HG02884 (cell line): ENCODE results near the gene ATCAY.
"Not testable (repeated sequence)": the region's sequence is repeated elsewhere in the genome, so short reads cannot be mapped to it uniquely, and the experiment has no call there.

Experiments used
- ATAC-seq: cut with Tn5 transposase; IDR thresholded peaks from one replicate; pipeline ENCODE4 v1.9.1; 2021; ENCODE audit warnings: mild to moderate bottlenecking, moderate library complexity; ENCODE audit not compliant: unreplicated experiment

ATCAY gene

DNA sequence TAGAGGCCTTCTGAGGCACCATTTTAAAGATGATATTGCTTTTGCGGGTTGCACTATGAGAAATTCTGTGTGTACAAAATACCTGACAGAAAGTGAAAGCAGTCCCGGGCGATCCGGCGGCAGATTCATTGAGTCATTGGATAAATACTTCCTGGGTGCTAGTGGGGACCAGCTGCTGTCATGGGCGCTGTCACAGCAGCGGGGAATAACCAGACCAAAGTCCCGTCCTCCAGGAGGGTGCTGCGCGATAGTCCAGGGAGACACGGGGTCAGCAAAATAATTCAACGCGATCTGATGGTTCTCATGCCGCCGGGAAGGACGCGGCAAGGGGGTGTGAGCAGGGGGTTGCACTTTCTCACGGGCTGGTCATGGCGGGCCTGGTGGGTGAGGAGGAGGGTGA lies 25.2 kb upstream of the ATCAY start:
- no peak for ATAC-seq

DNA sequence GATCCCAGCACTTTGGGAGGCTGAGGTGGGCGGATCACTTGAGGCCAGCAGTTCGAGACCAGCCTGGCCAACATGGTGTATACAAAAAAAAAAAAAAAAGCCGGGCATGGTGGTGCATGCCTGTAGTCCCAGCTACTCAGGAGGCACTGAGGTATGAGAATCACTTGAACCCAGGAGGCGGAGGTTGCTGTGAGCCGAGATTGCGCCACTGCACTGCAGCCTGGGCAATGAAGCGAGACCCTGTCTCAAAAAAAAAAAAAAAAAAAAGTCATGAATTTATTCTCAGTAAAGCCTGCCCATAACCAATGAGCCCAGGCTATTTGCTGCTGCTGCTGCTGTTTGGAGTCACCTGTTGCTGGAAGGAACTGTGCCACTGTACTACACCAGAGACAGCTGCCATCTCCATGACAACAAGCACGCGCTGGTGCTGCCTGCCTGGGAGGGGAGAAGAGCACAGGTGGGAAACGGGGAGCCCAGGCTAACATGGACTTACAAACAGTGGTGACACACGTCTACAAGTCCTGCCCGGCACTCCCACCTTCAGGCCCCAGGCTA lies 23.0 kb upstream of the ATCAY start:
- no peak for ATAC-seq

DNA sequence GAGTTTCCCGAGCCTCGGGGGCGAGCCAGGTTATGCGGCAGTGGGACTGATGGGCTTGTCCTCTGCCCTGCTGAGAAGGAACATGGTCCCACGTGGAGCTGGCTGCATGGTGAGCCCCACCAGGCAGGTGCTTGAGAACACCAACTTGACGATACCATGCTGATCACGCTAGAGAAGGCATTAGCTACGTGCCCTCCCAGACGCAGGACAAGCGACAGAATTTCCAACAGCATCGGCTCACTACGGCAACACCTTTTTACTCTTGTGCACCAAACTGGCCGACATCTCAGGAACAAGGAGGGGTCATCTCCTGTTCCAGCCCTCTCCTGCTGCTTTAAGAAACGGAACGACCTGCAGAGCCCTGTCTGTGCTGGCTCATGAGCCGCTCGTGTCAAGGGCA lies 20.0 kb upstream of the ATCAY start:
- no peak for ATAC-seq

DNA sequence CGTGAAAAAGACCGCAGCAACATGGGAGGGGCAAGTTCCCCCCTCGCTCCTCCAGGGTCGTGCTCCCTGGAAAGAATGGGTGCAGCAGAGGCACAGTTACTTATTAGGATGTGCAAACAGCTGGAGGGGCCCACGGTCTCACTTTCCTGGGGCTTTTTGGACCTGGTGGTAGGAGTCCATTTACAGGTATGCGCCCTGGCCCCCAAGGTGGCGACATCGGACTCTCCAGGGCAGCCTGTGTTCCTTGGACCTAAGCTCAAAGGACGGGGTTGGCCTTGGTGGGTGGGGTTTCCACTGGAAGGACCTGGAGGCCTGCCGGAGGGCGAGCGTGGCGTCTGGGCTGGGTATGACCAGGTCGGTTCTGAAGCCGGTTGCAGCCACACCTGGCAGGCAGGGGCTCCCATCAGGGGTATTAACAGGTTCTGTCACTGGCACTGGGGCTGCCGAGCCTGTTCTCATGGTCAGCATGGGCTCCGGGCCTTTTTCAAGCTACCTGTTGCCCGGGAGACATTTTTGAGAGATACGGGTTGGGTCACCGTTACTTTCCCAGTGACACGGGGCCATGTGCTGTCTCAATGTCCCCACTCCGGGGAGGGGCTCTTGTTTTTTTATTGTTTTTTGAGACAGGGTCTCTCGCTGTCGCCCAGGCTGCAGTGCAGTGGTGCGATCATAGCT lies 17.5 kb upstream of the ATCAY start:
- ATAC-seq = no peak

DNA sequence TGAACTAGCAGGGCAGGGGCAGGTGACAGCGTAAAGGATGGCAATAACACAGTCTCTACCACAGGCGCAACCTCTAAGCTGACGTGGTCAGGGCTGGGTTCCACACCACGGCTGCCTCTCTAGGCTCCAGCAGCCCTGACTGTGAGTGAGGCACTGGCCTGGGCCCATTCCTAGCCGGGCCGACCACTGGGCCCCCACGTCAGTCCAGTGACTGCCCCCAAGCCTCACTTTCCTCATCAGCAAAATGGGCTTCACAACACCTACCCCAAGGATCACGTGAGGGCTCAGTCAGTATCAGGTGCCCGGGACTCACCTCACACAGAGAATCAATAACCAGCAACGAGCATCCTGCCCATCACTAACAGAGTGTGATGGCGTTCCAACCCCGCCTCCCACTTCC lies 16.8 kb upstream of the ATCAY start:
- ATAC-seq = no peak

DNA sequence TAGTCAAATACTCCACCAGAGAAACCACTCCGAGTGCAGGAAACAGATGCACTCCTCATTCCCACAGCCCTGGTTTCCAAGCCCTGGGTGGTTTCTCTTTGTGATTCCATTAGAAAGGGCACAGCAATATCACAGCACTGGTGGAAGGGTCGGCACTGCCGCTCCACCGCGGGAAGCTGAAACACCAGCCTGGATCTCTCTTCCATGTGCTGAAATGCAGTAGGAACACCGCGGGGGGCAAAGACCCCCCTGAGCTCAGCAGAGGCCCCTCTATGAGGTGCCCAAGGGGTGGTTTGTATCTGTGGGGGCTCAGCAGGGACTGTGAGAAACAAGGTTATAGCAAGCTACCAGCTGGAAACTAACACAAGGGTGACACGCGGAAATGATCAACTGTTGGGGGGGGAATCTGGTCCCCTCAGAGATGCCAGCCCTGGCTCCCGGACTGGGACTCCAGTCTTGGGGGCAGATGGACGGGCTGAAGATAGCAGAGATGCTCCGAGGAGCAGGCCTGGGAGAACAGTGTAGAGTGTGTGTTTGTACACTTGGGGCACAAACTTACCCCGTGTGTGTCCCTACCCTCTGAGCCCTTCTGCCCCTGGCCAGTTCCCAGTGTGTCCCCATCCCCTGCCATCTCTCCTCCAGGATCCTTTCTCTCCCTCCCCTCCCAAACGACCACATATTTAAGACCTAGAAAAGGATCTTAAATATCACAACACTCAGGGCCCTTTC lies 13.4 kb upstream of the ATCAY start:
- ATAC-seq = no peak

DNA sequence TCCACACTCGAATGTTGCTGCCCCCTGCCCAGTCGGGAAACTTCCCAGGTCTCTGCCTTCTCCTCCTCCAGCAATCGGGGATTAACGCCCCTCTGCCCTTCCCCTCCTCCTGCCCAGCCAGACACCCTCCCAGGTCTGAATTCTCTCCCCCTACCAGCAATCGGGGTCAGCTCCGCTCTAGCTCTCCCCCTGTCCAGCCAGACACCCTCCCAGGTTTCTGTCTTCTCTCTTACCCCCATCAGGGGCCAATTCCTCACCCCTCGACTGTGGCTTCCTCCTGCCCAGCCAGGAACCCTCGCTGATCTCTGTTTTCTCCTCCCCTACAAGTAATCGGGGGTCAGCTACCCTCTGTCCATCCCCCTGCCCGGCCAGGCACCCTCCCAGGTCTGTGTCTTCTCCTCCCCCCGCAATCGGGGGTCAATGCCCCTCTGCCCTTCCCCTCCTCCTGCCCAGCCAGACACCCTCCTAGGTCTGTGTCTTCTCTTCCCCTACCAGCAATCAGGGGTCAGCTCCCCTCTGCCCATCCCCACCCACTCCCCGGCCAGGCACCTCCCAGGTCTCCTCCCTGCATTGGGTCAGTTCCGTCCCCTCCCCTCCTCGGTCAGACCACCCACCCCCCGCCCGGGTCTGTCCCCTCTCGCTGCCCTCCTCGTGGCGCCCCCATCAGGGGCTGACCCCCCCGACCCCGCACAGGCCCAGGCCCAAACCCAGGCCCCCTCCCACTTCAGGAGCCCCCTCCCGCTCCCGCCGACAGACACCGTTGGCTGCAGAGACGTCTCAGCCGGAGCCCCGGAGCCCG lies 12.3 kb upstream of the ATCAY start:
- no peak for ATAC-seq

DNA sequence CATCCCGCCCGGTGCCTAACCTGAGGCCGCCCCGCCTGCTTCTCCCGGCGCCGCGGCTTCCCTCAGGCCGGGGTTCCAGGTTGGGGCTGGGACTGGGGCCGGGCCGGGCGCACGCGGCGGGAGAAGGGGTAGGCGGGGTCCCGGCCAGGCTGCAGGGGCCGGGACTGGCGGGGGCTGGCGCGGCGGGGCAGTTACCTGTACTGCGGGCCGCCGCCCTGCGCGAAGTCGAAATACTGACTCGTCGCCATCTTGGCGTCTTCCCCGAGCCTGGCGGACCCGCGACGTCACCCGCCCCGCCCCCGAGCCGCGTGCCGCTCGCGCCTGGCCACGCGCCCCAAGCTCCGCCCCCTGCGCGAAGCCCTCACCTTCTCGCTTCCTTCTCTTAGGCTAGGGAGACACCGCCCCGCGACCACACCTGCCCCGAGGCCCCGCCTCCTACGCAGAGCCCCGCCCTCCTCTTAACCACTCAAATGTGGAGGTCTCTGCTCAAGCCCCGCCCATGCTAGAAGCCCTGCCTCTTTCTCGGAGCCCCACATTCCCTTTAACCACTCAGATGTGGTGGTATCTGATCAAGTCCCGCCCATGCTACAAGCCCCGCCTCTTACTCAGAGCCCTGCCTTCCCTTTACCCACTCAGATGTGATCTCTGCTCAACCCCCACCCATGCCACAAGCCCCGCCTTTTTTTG lies 11.6 kb upstream of the ATCAY start, which contains the start of gene ZFR2:
Gene ZFR2, minus strand, starts transcription at position 269 of the 687 bp plus-strand sequence. Its CDS starts 21 bp downstream, at position 248.
- ATAC-seq = no peak

DNA sequence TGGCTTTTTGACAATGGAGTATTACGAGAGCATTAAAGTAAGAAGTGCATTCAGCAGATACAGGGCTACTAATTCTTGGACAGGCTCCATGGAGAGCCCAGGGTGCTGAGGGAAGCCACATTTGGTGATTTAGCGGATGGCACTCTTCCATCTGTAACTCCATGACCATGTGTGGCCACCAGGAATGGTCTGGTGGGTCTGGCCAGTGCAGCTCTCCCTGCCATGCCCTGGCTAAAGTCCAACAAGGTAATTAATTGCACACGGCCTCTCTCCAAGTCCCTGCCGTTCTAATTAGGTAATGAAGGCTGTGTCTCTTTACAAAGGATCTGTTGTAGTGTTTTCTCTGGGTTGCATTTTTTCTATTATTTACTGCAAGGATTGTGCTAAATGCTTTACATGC lies 7.3 kb upstream of the ATCAY start:
- no peak for ATAC-seq

DNA sequence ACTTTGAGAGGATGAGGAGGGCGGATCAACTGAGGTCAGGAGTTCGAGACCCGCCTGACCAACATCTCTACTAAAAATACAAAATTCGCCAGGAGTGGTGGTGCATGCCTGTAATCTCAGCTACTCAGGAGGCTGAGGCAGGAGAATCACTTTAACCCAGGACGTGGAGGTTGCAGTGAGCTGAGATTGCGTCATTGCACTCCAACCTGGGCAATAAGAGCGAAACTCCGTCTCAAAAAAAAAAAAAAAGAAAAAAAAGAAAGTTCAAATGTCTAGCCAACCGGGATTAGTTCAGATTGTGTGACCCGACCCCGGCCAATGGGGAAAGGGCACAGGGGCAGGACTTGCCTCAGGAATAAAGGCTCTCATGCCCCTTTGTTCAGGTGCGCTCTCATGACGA lies 5.8 kb upstream of the ATCAY start:
- not testable (repeated sequence) for ATAC-seq

DNA sequence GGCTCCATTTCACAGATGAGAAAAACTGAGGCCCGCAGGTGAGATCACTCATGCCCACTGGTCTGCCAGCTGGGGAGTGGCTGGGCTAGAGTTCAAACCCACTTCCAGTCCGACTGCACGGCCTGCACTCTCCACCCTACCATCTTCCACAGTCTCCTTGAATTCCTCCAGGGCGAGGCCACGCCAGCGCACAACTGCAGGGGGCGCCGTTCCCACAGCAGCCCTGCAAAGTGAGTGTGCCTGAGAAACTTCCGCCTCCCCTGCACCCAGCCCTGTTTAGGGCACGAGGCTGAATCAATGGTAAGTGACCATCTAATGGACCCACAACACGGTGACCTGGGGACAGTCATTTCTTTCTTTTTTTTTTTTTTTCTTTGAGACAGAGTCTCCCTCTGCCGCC lies 829 bp upstream of the ATCAY start:
- ATAC-seq = no peak

DNA sequence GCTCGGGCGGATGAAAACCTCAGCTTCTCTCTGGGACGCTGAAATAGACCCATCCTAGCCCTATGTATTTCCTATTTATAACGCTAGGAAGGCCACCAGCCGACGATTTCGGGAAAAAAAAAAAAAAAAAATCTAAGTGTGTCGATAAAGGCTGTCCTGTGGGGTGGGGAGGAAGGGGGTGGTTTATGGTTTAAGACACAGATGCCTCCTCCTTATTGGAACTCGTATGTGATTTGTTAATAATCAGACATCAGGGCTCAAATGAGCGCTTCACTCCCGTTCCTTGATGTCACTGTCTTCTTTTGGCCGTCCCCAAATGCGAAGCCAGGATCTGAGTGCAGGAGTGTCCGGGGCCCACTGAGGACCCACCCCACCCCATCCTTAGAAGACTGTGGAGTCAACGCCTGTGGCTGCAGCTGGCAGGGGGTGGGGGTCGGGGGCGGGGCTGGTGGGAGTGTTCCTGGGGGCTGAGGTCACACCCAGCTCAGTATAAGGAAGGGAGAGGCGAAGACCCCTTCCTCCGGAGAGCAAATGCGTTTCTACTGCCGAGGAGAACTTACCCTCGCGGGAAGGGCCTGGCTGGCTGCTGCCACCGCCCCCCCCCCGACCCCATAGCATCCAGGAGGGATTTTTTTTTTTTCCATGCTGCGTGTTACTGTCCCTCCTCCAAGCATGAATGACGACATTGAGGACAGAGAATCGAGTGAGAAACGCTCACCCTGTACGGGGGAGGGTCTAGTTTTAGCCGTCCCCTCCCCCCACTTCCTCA lies 971 bp downstream of the ATCAY start:
- ATAC-seq = no peak

DNA sequence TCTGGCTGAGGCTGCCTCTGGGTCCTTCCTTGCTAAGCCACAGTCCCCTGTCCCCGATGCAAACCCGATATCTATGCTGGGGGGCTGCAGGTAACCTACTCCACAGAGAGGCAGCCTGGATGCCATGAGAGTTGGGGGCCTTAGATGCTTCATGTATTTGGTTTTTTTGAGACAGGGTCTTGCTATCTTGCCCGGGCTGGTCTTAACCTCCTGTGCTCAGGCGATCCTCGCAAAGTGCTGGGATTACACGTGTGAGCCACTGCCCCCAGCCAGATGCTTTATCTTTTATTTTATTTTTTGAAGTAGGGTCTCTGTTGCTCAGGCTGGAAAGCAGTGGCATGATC lies 1.5 kb downstream of the ATCAY start:
- ATAC-seq = no peak

DNA sequence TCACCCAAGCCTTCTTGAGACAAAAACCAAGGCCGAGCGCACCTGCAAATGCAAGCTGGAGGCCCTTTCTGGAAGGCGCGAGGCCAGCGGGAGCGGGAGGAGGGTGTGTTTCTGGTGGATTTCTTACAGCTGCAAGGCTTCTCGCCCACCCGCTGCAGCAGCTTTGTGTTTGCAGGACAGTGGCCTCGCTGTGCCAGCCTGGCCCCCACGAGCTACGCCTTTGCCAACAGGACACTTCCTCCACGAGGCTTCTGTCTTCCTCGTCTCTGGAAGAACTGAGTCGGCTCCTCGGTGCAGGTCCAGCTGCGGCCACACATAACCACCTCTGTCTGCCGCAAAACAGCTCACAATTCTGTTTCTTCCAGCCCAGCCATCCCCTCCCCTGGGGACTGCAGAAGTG lies 10.1 kb downstream of the ATCAY start:
- no peak for ATAC-seq

DNA sequence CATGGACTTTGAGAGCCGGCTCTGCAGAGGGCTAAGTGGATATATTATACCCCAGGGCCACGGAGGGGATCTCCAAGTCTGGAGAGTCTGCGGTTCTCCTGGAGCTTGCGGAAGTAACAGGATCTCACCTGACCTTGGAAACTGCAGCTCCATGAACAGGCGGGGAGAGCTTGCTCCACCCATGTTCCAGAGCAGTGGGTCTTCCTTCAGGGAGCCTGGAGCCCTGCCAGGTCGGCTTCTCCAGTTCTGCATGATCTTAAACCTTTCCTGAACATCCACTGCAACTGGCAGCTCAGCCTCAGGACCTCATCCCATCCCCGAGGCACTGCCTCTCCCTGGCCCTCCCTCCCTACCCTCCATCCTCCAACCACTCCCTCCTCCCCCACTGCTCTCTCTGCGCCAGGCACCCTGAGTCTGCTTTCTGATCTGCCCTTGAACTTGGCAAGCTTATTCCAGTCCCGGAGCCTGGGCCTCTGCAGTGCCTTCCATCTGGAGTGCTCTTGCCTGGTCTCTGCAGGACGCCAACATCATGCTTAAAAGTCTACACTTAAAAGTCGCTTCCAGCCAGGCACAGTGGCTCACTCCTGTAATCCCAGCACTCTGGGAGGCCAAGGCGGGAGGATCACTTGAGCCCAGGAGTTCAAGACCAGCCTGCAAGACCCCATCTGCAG lies 13.2 kb downstream of the ATCAY start:
- ATAC-seq = no peak

DNA sequence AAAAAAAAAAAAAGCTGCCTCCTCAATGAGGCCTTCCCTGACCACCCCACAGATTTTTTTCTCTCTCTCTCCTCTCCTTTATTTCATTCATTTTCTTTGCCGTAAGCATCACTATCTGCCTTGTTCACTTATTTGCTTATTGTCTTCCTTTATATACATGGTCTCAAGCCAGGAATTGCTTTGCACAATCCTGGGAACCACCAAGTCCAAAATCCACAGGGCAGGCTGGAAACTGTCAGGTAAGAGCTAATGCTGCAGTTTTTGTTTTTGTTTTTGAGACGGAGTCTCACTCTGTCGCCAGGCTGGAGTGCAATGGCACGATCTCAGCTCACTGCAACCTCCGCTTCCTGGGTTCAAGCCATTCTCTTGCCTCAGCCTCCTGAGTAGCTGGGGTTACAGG lies 14.5 kb downstream of the ATCAY start:
- not testable (repeated sequence) for ATAC-seq

DNA sequence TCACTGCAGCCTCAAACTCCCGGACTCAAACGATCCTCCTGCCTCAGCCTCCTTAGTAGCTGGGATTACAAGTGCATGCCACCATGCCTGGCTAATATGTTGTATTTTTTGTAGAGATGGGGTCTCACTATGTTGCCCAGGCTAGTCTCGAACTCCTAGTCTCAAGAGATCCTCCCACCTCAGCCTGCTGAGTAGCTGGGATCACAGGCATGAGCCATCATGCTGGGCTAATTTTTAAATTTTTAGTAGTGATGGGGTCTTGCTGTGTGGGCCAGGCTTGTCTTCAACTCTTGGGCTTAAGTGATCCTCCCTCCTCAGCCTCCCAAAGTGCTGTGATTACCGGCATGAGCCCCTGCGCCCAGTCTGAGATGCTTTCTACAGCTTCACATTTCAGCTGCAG lies 15.3 kb downstream of the ATCAY start:
- no peak for ATAC-seq

DNA sequence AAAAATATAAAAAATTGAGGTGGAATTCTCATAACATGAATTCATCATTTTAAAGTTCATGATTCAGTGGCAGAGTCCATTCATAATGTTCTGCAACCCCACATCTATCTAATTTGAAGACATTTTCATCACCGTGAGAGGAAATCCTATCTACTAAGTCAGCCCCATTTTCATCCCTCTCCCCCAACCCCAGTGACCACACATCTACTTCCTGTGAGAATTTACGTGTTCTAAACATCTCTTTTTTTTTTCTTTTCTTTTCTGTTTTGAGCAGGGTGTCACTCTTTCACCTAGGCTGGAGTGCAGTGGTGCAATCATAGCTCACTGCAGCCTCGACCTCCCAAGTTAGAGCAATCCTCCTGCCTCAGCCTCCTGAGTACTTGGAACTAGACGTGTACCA lies 17.5 kb downstream of the ATCAY start:
- ATAC-seq = no peak

DNA sequence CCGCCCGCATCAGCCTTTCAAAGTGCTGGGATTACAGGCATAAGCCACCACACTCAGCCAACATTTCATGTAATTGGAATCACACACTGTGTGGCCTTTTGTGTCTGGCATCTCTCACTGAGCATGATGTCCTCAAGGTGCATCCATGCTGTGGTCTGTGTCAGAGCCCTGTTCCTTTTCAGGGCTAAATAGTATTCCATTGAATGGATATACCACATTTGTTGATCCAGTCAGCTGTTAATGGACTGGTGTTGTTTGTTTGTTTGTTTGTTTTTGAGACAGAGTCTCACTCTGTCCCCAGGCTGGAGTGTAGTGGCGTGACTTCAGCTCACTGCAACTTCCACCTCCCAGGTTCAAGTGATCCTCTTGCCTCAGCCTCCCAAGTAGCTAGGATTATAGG lies 17.9 kb downstream of the ATCAY start:
- no peak for ATAC-seq
